Prostate gland (tissue), 2 donors: ENCODE measurements around the gene MAN2A2. TPM values are rescaled to one million over a fixed set of nuclear protein-coding genes. Genes with fewer than 3 reads are reported as not detected.
A peak's percentile ranks its signal among the peaks of the same experiment; 100 is the strongest.

Source experiments
- DNase-seq: peaks from one replicate; pipeline ENCODE4 v3.0.0-alpha.2; 2019; ENCODE audit warnings: low spot score
- H3K27ac ChIP-seq, 2 donors: fragments of 200-600 bp; sonication (generic); 2 replicates each; pipeline ENCODE4 v1.5.1; 2017 to 2019
- H3K27me3 ChIP-seq: fragments of 200-600 bp; sonication (generic); replicated peaks from 2 replicates; pipeline ENCODE4 v1.5.1; 2019; ENCODE audit not compliant: insufficient read depth
- H3K36me3 ChIP-seq, 2 donors: fragments of 200-600 bp; sonication (generic); 1 replicate in 1 of 2; 2 replicates in 1 of 2; pipeline versions ENCODE4 v1.5.1 to v1.8.1; 2017 to 2019
- H3K4me1 ChIP-seq: fragments of 200-600 bp; sonication (generic); replicated peaks from 2 replicates; pipeline ENCODE4 v1.5.1; 2019
- H3K4me3 ChIP-seq, 2 donors: fragments of 200-600 bp; sonication (generic); 2 replicates each; pipeline ENCODE4 v1.5.1; 2017 to 2019
- H3K9me3 ChIP-seq: fragments of 200-600 bp; sonication (generic); 2 replicates; pipeline ENCODE4 v1.5.1; 2017
- POLR2A ChIP-seq: fragments of 450-650 bp; IDR thresholded peaks from one replicate; pipeline ENCODE4 v1.6.1; 2016; ENCODE audit warnings: antibody characterized with exemption, mild to moderate bottlenecking
- POLR2AphosphoS5 ChIP-seq: sonication (generic); formaldehyde crosslinking; IDR thresholded peaks from one replicate; pipeline ENCODE4 v1.6.1; 2017; ENCODE audit warnings: antibody characterized with exemption
- WGBS: methylation state at CpG from one replicate; pipeline ENCODE4 v1.1.5; 2018; 5-methylcytosine and 5-hydroxymethylcytosine counted together
- intact Hi-C: fragments of 100-400 bp; cut with DNase I; formaldehyde crosslinking; loops from one replicate; pipeline ENCODE4 v1.14.2; 2022
- total RNA-seq, 2 donors: library from RNA; depleted of rRNA; stranded (reverse); fragments of >200 nt; gene quantifications; one replicate each; pipeline ENCODE4 v1.1.0, GENCODE V29; 2016
- TF ChIP-seq, protein P1 (sequence below), 4 experiments: fragments of 200-600 bp in 2 of 4; fragments of 450-650 bp in 2 of 4; sonication (generic) in 2 of 4; IDR thresholded peaks; 1 replicate in 3 of 4; 2 replicates in 1 of 4; pipeline ENCODE4 v1.5.1; 2016 to 2019; ENCODE audit warnings: antibody characterized with exemption in 4 of 4, mild to moderate bottlenecking in 2 of 4, moderate library complexity in 2 of 4

Gene MAN2A2
- total RNA-seq, 2 donors from 2014 or later = 46.6 to 113 TPM

DNA sequence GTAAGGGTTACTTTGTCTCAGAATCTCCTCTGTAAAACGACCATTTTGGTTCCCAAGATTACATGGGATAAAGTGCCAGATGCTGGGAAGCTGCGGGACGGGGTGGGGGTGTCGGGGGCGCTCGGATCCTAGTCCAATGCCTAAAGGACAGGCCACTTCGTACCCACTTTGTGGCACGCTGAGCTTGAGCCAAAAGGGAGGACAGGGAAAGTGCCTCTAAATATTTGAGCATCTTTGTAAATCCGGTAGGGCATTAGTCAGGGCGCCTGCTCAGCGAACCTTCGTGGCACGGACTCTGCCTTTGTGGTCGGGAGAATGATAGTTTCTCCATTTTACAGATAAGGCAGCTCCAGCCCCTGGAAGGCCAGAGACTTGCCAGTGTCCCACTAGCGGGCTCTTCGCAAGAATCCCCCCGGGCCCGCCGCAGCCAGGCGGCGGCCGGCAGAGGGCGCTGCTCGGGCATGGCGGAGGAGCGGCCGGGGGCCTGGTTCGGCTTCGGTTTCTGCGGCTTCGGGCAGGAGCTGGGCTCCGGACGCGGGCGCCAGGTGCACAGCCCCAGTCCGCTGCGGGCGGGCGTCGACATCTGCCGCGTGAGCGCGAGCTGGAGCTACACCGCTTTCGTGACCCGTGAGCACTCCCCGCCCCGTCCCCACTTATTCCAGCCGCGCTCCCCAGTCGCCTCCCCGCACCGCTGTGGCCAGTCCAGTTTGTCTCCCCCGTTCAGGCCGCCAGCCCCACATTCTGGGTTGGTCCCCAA is 53.4 kb downstream of the MAN2A2 start:
- H3K4me3 ChIP-seq = peak overlapping the region; percentile 43 to 50
- 7% methylated on average over 56 of the region's 56 CpGs for WGBS
- peak overlapping the region; percentile 66 to 71 for H3K27ac ChIP-seq
- H3K36me3 ChIP-seq = peaks cover 0 to 12% of the 10 kb centered on the region in 2 donors
- H3K4me1 ChIP-seq = peaks cover 10% of the 10 kb centered on the region
- intact Hi-C loops = loop anchor here (5.0 to 10.0 kb wide), 3 partner anchors 36 to 316 kb away; partner anchors contain the start of genes PRC1 and VPS33B
- H3K27me3 ChIP-seq = no peaks in the 10 kb centered on the region
- no peak for TF ChIP-seq POLR2A
- no peak for TF ChIP-seq POLR2AphosphoS5
- TF ChIP-seq, protein P1, sequence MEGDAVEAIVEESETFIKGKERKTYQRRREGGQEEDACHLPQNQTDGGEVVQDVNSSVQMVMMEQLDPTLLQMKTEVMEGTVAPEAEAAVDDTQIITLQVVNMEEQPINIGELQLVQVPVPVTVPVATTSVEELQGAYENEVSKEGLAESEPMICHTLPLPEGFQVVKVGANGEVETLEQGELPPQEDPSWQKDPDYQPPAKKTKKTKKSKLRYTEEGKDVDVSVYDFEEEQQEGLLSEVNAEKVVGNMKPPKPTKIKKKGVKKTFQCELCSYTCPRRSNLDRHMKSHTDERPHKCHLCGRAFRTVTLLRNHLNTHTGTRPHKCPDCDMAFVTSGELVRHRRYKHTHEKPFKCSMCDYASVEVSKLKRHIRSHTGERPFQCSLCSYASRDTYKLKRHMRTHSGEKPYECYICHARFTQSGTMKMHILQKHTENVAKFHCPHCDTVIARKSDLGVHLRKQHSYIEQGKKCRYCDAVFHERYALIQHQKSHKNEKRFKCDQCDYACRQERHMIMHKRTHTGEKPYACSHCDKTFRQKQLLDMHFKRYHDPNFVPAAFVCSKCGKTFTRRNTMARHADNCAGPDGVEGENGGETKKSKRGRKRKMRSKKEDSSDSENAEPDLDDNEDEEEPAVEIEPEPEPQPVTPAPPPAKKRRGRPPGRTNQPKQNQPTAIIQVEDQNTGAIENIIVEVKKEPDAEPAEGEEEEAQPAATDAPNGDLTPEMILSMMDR (IDR thresholded peaks at IDR 0.05) = peak; percentile 88 to 97 (median 94)
- no peaks in the 10 kb centered on the region for H3K9me3 ChIP-seq
- DNase-seq = peak; percentile 71

DNA sequence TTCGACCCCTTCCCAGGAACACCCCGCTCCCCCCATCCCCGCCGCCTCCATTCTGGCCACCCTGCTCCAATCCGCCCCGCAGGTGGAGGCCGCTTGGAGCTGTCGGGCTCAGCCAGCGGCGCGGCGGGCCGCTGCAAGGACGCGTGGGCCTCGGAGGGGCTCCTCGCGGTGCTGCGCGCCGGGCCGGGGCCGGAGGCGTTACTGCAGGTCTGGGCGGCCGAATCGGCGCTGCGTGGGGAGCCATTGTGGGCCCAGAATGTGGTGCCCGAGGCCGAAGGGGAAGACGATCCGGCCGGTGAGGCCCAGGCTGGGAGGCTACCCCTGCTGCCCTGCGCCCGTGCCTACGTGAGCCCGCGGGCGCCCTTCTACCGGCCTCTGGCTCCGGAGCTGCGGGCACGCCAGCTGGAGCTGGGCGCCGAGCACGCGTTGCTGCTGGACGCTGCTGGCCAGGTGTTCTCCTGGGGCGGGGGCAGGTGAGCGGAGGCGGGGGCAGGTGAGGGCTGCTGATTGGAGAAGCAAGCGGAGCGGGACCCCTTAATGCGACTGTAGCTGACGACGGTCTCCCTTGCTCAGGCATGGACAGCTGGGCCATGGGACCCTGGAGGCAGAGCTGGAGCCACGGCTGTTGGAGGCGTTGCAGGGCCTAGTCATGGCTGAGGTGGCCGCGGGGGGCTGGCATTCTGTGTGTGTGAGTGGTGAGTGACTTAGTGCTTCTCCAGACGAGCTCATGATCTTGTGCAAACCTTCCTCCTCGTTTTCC is 54.1 kb downstream of the MAN2A2 start:
- Histone ChIP-seq H3K36me3 (peaks cover 0 to 14% of the 10 kb centered on the region in 2 donors), H3K9me3 (no peaks in the 10 kb centered on the region), H3K4me3 (peak overlapping the region; percentile 43 to 50), H3K27me3 (no peaks in the 10 kb centered on the region), H3K27ac (peak overlapping the region; percentile 66 to 71), H3K4me1 (peaks cover 10% of the 10 kb centered on the region)
- DNase-seq = no peak
- TF ChIP-seq POLR2A (no peak), POLR2AphosphoS5 (no peak)
- TF ChIP-seq, protein P1 (IDR thresholded peaks at IDR 0.05) = no peak
- intact Hi-C loops = loop anchor here (5.0 to 10.0 kb wide), 3 partner anchors 35 to 315 kb away; partner anchors contain the start of genes PRC1 and VPS33B
- WGBS = 6% methylated on average over 48 of the region's 63 CpGs

DNA sequence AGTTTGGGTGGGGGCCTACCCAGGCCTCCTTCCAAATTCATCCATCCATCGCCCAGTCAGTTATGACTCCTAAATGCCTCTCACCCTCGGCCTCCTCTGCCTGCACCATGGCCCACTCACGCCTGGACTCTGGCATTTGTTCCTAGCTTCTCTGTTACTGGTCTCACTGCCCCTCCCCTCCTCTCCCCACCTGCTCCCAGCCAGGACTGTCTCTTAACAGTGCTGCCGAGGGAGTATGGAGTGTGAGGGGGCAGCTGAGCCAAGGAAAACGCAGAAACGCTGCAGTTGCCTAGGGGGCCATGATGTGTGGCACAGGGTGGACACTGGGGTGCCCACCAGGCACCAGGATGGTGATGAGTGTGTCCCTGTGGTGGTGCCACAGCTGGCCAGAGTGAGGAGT is 54.7 kb downstream of the MAN2A2 start:
- Histone ChIP-seq H3K9me3 (no peaks in the 10 kb centered on the region), H3K27me3 (no peaks in the 10 kb centered on the region), H3K4me3 (peak overlapping the region; percentile 43 to 50), H3K27ac (peak overlapping the region in 1 of 2 donors; percentile 71), H3K36me3 (peaks cover 0 to 9% of the 10 kb centered on the region in 2 donors), H3K4me1 (peaks cover 10% of the 10 kb centered on the region)
- TF ChIP-seq POLR2AphosphoS5 (no peak), POLR2A (no peak)
- TF ChIP-seq, protein P1 (IDR thresholded peaks at IDR 0.05) = no peak
- WGBS = 53% methylated on average over 6 of the region's 6 CpGs
- no peak for DNase-seq
- intact Hi-C loops = loop anchor here (5.0 to 10.0 kb wide), 3 partner anchors 35 to 315 kb away; partner anchors contain the start of genes PRC1 and VPS33B

DNA sequence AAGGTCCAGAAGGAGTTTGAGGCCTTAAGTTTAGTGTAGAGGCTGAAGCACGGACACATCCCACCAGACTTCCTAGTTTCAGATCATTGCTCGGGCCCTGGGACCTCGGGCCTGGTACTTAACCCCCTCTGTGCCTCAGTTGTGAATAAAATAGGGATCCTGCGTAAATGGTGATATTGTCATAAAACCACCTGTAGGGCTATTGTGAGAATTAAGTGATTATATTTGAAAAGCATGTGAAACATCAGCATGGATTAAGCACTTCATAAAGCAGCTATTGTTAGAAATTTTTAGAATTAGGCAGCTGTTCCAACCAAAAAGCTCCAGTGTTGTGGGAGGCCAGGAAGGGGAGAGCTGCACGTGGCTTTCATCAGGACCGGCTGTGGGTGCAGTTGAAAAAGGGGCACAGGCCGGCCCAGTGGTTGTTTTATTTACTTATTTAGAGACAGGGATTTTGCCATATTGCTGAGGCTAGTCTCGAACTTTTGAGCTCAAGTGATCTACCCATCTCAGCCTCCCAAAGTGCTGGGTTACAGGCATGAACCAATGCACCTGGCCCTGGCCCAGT is 56.0 kb downstream of the MAN2A2 start:
- TF ChIP-seq, protein P1 (IDR thresholded peaks at IDR 0.05) = no peak
- H3K9me3 ChIP-seq = no peaks in the 10 kb centered on the region
- intact Hi-C loops = loop anchor here (5.0 to 10.0 kb wide), 3 partner anchors 33 to 313 kb away; partner anchors contain the start of genes PRC1 and VPS33B
- H3K4me3 ChIP-seq = no peak overlapping the region
- peaks cover 10% of the 10 kb centered on the region for H3K4me1 ChIP-seq
- no peak for DNase-seq
- H3K27me3 ChIP-seq = no peaks in the 10 kb centered on the region
- peaks cover 0 to 5% of the 10 kb centered on the region in 2 donors for H3K36me3 ChIP-seq
- no peak overlapping the region for H3K27ac ChIP-seq
- WGBS = 74% methylated on average over 8 of the region's 8 CpGs
